ENCODE data around the gene IL23R. TPM values are rescaled to one million over a fixed set of nuclear protein-coding genes. Genes with fewer than 3 reads are reported as not detected.

Gene IL23R
- total and polyA plus RNA-seq, 2 of the 8 experiments (the other 6 are each of a cell fraction or from before 2014, with no cell fraction given): not detected

GRCh38 chr1:67216401-67216800 lies 50.1 kb downstream of the IL23R start:
- no peak overlapping the region for H3K4me2 ChIP-seq (ENCODE audit: insufficient read depth in 1 of 2, low read depth in 2 of 2, low read length in 2 of 2)
- no peaks in the 10 kb centered on the region for H3K23me2 ChIP-seq (ENCODE audit: low read depth, low read length)
- H3K56ac ChIP-seq (replicated peaks; ENCODE audit: insufficient read length, low read depth, low read length): no peak overlapping the region
- ChIA-PET POLR2A (ENCODE audit: partially characterized antibody) (no interaction called here), CTCF (ENCODE audit: partially characterized antibody) (interaction anchor here (0.6 to 9.8 kb wide), 18 partner anchors 7 to 290 kb away, joined by 3 to 176 read pairs (median 16); partner anchors contain the start of gene IL23R)
- H2BK120ac ChIP-seq (replicated peaks; ENCODE audit: low read depth, low read length): no peak overlapping the region
- H3K4me1 ChIP-seq (replicated peaks in 1 of 4; ENCODE audit: control insufficient read depth in 3 of 4, insufficient read depth in 4 of 4, low read length in 3 of 4): peaks cover 0 to 2% (median 0%) of the 10 kb centered on the region in 4 experiments; a peak in 1 of 7 replicates
- no peaks in the 10 kb centered on the region for H3K9me3 ChIP-seq (ENCODE audit: insufficient read depth in 2 of 2, low read depth in 1 of 2, low read length in 1 of 2)
- no peak overlapping the region for H4K8ac ChIP-seq (ENCODE audit: extremely low read depth, insufficient read depth, low read length)
- no peak overlapping the region for H3K4ac ChIP-seq (replicated peaks; ENCODE audit: insufficient read length, low read depth, low read length)
- no peaks in the 10 kb centered on the region for H3K27me3 ChIP-seq (replicated peaks in 1 of 4; ENCODE audit: control insufficient read depth in 3 of 4, extremely low read depth in 1 of 4, insufficient read depth in 3 of 4, low read length in 3 of 4)
- H3K18ac ChIP-seq (ENCODE audit: extremely low read depth, low read length): no peak overlapping the region
- no peak overlapping the region for H2AK5ac ChIP-seq (ENCODE audit: low read depth, low read length)
- no peak for FAIRE-seq
- H2BK5ac ChIP-seq (ENCODE audit: low read depth, low read length): no peak overlapping the region
- H3K23ac ChIP-seq (ENCODE audit: insufficient read length): no peak overlapping the region
- no peak for DNase-seq (ENCODE audit: low read depth in 1 of 2, low spot score in 2 of 2)
- H3K14ac ChIP-seq (ENCODE audit: insufficient read length): no peak overlapping the region
- H2BK12ac ChIP-seq (ENCODE audit: low read depth, low read length): no peak overlapping the region
- H3K9ac ChIP-seq (replicated peaks in 1 of 4; ENCODE audit: extremely low read depth in 1 of 4, low read depth in 3 of 4, low read length in 3 of 4): no peak overlapping the region
- no peaks in the 10 kb centered on the region for H4K20me1 ChIP-seq (replicated peaks in 1 of 2; ENCODE audit: control insufficient read depth in 1 of 2, insufficient read depth in 2 of 2, low read length in 2 of 2)
- H3K27ac ChIP-seq (ENCODE audit: low read depth, low read length): no peak overlapping the region
- H2AFZ ChIP-seq (ENCODE audit: low read length): no peak overlapping the region
- H3K79me2 ChIP-seq (ENCODE audit: control insufficient read depth in 1 of 2, insufficient read depth in 2 of 2, low read length in 2 of 2): no peaks in the 10 kb centered on the region
- no peaks in the 10 kb centered on the region for H3K36me3 ChIP-seq (ENCODE audit: control insufficient read depth in 2 of 4, insufficient read depth in 4 of 4, low read length in 3 of 4)
- no peak overlapping the region for H4K91ac ChIP-seq (replicated peaks; ENCODE audit: insufficient read length, low read length)
- no peak overlapping the region for H2BK20ac ChIP-seq (ENCODE audit: low read length)
- H3K79me1 ChIP-seq (ENCODE audit: low read depth, low read length): no peaks in the 10 kb centered on the region
- H2BK15ac ChIP-seq (ENCODE audit: low read length): no peak overlapping the region
- WGBS, 2 experiments (ENCODE audit: extremely low coverage in 1 of 2, insufficient coverage in 1 of 2, insufficient read length in 1 of 2, insufficient replicate concordance in 2 of 2, low coverage in 1 of 2, low lambda C conversion rate in 2 of 2, missing lambda C conversion rate in 1 of 2): 97% methylated on average over 1 of the region's 1 CpG; no CpG with 5 or more reads in 1 of the 2 experiments
- no peak overlapping the region for H4K5ac ChIP-seq (ENCODE audit: insufficient read length, low read depth, low read length)
- H3K4me3 ChIP-seq (ENCODE audit: extremely low read depth in 1 of 4, insufficient read depth in 2 of 4, low read depth in 3 of 4, low read length in 4 of 4): no peak overlapping the region
- TF ChIP-seq SP4 (IDR thresholded peaks at IDR 0.05; ENCODE audit: low read length): no peak

All from H1 (cell line).